HL-60 (cell line): Measurements from ENCODE around the gene PDCD2.

ENCODE experiments used
- DNase-seq, 2 experiments: peaks; one replicate each; pipeline ENCODE4 v3.0.0-alpha.2; 2010 to 2020; ENCODE audit warnings: low read depth in 1 of 2, low spot score in 1 of 2
- H3K27ac ChIP-seq: fragments of 250-450 bp; sonication (Bioruptor Pico); replicated peaks from 2 replicates; pipeline ENCODE4 v1.5.1; 2020; ENCODE audit warnings: mild to moderate bottlenecking, moderate library complexity
- H3K27me3 ChIP-seq: fragments of 250-450 bp; sonication (Bioruptor Pico); 2 replicates; pipeline ENCODE4 v1.5.1; 2021; ENCODE audit warnings: mild to moderate bottlenecking, moderate library complexity; ENCODE audit not compliant: insufficient read depth, poor library complexity, severe bottlenecking
- H3K4me3 ChIP-seq: replicated peaks from 2 replicates; pipeline ENCODE4 v1.5.1; 2011; ENCODE audit warnings: mild to moderate bottlenecking, control low read depth, low read length; ENCODE audit not compliant: insufficient read depth
- GABPA ChIP-seq: IDR thresholded peaks from 2 replicates; pipeline ENCODE4 v1.6.1; 2012; ENCODE audit warnings: low read depth
- POLR2AphosphoS5 ChIP-seq: IDR thresholded peaks from 2 replicates; pipeline ENCODE4 v1.6.1; 2012; ENCODE audit warnings: low read depth
- SPI1 ChIP-seq: IDR thresholded peaks from 2 replicates; pipeline ENCODE4 v1.6.1; 2012; ENCODE audit warnings: low read depth, mild to moderate bottlenecking, borderline replicate concordance
- TF ChIP-seq, protein P1 (sequence below): IDR thresholded peaks from one replicate; pipeline ENCODE4 v1.5.1; 2011; ENCODE audit warnings: low read length, control low read depth, inconsistent platforms; ENCODE audit not compliant: insufficient read depth
- TF ChIP-seq, protein P2 (sequence below): IDR thresholded peaks from 2 replicates; pipeline ENCODE4 v1.6.1; 2012; ENCODE audit warnings: low read depth; ENCODE audit not compliant: insufficient replicate concordance

PDCD2 gene

DNA sequence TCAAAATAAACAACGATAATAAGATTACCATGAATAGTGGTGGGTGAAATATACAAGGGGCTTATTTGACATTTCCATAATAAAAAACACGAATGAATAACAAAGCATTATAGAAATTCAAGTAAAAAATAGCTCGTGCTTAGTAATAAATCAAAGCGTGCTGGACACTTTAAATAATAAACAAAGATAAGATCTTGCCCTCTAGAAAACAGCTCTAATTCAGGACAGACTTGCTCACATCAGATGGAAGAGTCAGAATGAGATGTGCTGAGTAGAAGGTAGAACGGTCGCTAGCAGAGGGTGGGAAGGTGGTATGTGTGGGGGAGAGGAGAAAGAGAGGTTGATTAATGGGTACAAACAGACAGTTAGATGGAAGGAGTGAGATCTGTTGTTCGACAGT, 58.6 kb downstream of the PDCD2 start:
- H3K4me3 ChIP-seq = no peak overlapping the region
- TF ChIP-seq, protein P1, sequence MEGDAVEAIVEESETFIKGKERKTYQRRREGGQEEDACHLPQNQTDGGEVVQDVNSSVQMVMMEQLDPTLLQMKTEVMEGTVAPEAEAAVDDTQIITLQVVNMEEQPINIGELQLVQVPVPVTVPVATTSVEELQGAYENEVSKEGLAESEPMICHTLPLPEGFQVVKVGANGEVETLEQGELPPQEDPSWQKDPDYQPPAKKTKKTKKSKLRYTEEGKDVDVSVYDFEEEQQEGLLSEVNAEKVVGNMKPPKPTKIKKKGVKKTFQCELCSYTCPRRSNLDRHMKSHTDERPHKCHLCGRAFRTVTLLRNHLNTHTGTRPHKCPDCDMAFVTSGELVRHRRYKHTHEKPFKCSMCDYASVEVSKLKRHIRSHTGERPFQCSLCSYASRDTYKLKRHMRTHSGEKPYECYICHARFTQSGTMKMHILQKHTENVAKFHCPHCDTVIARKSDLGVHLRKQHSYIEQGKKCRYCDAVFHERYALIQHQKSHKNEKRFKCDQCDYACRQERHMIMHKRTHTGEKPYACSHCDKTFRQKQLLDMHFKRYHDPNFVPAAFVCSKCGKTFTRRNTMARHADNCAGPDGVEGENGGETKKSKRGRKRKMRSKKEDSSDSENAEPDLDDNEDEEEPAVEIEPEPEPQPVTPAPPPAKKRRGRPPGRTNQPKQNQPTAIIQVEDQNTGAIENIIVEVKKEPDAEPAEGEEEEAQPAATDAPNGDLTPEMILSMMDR = no peak
- TF ChIP-seq, protein P2, sequence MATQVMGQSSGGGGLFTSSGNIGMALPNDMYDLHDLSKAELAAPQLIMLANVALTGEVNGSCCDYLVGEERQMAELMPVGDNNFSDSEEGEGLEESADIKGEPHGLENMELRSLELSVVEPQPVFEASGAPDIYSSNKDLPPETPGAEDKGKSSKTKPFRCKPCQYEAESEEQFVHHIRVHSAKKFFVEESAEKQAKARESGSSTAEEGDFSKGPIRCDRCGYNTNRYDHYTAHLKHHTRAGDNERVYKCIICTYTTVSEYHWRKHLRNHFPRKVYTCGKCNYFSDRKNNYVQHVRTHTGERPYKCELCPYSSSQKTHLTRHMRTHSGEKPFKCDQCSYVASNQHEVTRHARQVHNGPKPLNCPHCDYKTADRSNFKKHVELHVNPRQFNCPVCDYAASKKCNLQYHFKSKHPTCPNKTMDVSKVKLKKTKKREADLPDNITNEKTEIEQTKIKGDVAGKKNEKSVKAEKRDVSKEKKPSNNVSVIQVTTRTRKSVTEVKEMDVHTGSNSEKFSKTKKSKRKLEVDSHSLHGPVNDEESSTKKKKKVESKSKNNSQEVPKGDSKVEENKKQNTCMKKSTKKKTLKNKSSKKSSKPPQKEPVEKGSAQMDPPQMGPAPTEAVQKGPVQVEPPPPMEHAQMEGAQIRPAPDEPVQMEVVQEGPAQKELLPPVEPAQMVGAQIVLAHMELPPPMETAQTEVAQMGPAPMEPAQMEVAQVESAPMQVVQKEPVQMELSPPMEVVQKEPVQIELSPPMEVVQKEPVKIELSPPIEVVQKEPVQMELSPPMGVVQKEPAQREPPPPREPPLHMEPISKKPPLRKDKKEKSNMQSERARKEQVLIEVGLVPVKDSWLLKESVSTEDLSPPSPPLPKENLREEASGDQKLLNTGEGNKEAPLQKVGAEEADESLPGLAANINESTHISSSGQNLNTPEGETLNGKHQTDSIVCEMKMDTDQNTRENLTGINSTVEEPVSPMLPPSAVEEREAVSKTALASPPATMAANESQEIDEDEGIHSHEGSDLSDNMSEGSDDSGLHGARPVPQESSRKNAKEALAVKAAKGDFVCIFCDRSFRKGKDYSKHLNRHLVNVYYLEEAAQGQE = no peak
- TF ChIP-seq POLR2AphosphoS5 (no peak), GABPA (no peak), SPI1 (no peak)
- H3K27me3 ChIP-seq = no peaks in the 10 kb centered on the region

More for the DNA sequence above, 58.6 kb downstream of the PDCD2 start:
- no peak for DNase-seq
- H3K27ac ChIP-seq = no peak overlapping the region
